Sigmoid colon (tissue), 7 donors: ENCODE results near the gene SREBF2. TPM values are rescaled to one million over a fixed set of nuclear protein-coding genes. Genes with fewer than 3 reads are reported as not detected.
A peak's percentile ranks its signal among the peaks of the same experiment; 100 is the strongest.
"Not testable (repeated sequence)": the region's sequence is repeated elsewhere in the genome, so short reads cannot be mapped to it uniquely, and the experiment has no call there.

Experiments
- DNase-seq: peaks from one replicate; pipeline ENCODE4 v3.0.0-alpha.2; 2019
- H3K27ac ChIP-seq, 4 donors: fragments of 200-600 bp; sonication (generic); one replicate each; pipeline ENCODE4 v1.5.1; 2016 to 2019; ENCODE audit warnings: mild to moderate bottlenecking in 1 of 4
- H3K27me3 ChIP-seq, 3 donors: fragments of 200-600 bp; sonication (generic); one replicate each; pipeline ENCODE4 v1.5.1; 2019; ENCODE audit warnings: mild to moderate bottlenecking in 1 of 3
- H3K36me3 ChIP-seq, 4 donors: fragments of 200-600 bp; sonication (generic); one replicate each; pipeline ENCODE4 v1.5.1; 2016 to 2019
- H3K4me1 ChIP-seq, 4 donors: fragments of 200-600 bp; sonication (generic); one replicate each; pipeline ENCODE4 v1.5.1; 2017 to 2019
- H3K4me3 ChIP-seq, 4 donors: fragments of 200-600 bp; sonication (generic); one replicate each; pipeline ENCODE4 v1.5.1; 2017 to 2019; ENCODE audit warnings: mild to moderate bottlenecking in 2 of 4, moderate library complexity in 1 of 4
- H3K9me3 ChIP-seq, 4 donors: fragments of 200-600 bp in 3 of 4; sonication (generic) in 3 of 4; one replicate each; pipeline versions ENCODE4 v1.5.1 to v1.6.1; 2013 to 2019
- EP300 ChIP-seq, 4 donors: sonication (generic); formaldehyde crosslinking; IDR thresholded peaks; one replicate each; pipeline ENCODE4 v1.6.1; 2017; ENCODE audit warnings: antibody characterized with exemption in 4 of 4
- POLR2A ChIP-seq, 2 donors: fragments of 450-650 bp; IDR thresholded peaks; one replicate each; pipeline ENCODE4 v1.6.1; 2016; ENCODE audit warnings: antibody characterized with exemption in 2 of 2, mild to moderate bottlenecking in 2 of 2, moderate library complexity in 2 of 2
- POLR2AphosphoS5 ChIP-seq, 4 donors: sonication (generic); formaldehyde crosslinking; IDR thresholded peaks; one replicate each; pipeline ENCODE4 v1.6.1; 2017; ENCODE audit warnings: antibody characterized with exemption in 4 of 4
- WGBS, 2 donors: extraction: QIAGEN DNeasy Blood & Tissue Kit; methylation state at CpG; one replicate each; pipeline ENCODE4 v1.1.7; 2013; 5-methylcytosine and 5-hydroxymethylcytosine counted together
- intact Hi-C: fragments of 100-400 bp; cut with DNase I; formaldehyde crosslinking; loops from one replicate; pipeline ENCODE4 v1.15.1; 2023
- polyA plus RNA-seq, 3 donors: library from polyadenylated mRNA; stranded (reverse); fragments of 200-250 nt; gene quantifications; one replicate each; pipeline ENCODE4 v1.2.3, GENCODE V29; 2013
- total RNA-seq, 4 donors: library from RNA; depleted of rRNA; stranded (reverse); fragments of >200 nt; gene quantifications; one replicate each; pipeline ENCODE4 v1.1.0, GENCODE V29; 2016
- TF ChIP-seq, protein P1 (sequence below), 4 experiments: fragments of 450-650 bp in 3 of 4; fragments of 200-600 bp in 1 of 4; IDR thresholded peaks; one replicate each; pipeline ENCODE4 v1.5.1; 2016 to 2019; ENCODE audit warnings: antibody characterized with exemption in 4 of 4, mild to moderate bottlenecking in 3 of 4, moderate library complexity in 2 of 4
- donor health status: healthy with polysubstance abuse.
- donor health status: Bipolar disorder and iron deficiency.
- donor health status: healthy.

Gene SREBF2
- total and polyA plus RNA-seq, 7 donors: 13.8 to 132 (median 25.3) TPM

DNA sequence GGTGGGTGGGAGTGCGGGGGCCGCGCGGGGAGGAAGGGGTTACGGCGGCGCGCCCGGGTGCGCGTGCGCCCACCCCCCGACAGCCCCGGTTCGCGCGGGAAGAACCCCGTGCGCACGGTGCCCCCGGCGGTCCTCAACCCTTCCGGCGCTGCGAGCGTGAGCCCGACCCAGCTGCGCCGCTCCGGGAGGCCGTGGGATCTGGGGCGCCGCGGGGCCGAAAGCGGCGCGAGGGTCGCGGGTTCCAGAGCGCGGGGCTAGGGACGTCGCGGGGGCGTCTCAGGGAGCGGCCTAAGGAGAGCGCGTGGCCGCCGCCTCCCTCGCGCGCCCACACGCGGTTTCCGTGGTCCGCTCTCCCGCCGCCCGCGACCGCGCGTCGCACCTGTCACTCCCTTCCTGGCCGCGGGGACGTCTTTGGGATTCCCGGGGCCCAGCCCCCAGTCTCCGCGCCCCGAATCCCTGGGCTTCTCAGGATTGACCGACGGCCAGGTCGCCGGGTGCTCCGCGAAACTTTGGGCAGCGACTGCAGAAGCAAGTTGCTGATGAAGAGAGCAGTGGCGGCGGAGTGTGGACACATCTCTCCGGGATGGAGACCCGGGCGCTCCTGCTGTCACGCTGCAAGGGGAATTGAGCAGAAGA, 582 bp downstream of the SREBF2 start:
- DNase-seq: peak; percentile 78
- Histone ChIP-seq H3K36me3 (peaks cover 0 to 18% (median 0%) of the 10 kb centered on the region in 4 donors), H3K27ac (peak overlapping the region; percentile 90 to 97 (median 92)), H3K9me3 (no peaks in the 10 kb centered on the region), H3K27me3 (no peaks in the 10 kb centered on the region), H3K4me1 (peaks cover 0 to 26% (median 17%) of the 10 kb centered on the region in 4 donors), H3K4me3 (peak overlapping the region; percentile 70 to 98 (median 95))
- intact Hi-C loops: loop anchor here (2.0 to 5.0 kb wide), 3 partner anchors 33 to 136 kb away; partner anchors contain the start of genes CCDC134, CENPM and MEI1
- TF ChIP-seq, protein P1, sequence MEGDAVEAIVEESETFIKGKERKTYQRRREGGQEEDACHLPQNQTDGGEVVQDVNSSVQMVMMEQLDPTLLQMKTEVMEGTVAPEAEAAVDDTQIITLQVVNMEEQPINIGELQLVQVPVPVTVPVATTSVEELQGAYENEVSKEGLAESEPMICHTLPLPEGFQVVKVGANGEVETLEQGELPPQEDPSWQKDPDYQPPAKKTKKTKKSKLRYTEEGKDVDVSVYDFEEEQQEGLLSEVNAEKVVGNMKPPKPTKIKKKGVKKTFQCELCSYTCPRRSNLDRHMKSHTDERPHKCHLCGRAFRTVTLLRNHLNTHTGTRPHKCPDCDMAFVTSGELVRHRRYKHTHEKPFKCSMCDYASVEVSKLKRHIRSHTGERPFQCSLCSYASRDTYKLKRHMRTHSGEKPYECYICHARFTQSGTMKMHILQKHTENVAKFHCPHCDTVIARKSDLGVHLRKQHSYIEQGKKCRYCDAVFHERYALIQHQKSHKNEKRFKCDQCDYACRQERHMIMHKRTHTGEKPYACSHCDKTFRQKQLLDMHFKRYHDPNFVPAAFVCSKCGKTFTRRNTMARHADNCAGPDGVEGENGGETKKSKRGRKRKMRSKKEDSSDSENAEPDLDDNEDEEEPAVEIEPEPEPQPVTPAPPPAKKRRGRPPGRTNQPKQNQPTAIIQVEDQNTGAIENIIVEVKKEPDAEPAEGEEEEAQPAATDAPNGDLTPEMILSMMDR (IDR thresholded peaks at IDR 0.05): no peak
- TF ChIP-seq POLR2A (IDR thresholded peaks at IDR 0.05): no peak
- TF ChIP-seq POLR2AphosphoS5 (IDR thresholded peaks at IDR 0.05): peak in 2 of 4 donors; percentile 6 to 28
- TF ChIP-seq EP300 (IDR thresholded peaks at IDR 0.05): no peak
- WGBS, 2 donors: 0 to 1% methylated on average over 86 of the region's 86 CpGs

DNA sequence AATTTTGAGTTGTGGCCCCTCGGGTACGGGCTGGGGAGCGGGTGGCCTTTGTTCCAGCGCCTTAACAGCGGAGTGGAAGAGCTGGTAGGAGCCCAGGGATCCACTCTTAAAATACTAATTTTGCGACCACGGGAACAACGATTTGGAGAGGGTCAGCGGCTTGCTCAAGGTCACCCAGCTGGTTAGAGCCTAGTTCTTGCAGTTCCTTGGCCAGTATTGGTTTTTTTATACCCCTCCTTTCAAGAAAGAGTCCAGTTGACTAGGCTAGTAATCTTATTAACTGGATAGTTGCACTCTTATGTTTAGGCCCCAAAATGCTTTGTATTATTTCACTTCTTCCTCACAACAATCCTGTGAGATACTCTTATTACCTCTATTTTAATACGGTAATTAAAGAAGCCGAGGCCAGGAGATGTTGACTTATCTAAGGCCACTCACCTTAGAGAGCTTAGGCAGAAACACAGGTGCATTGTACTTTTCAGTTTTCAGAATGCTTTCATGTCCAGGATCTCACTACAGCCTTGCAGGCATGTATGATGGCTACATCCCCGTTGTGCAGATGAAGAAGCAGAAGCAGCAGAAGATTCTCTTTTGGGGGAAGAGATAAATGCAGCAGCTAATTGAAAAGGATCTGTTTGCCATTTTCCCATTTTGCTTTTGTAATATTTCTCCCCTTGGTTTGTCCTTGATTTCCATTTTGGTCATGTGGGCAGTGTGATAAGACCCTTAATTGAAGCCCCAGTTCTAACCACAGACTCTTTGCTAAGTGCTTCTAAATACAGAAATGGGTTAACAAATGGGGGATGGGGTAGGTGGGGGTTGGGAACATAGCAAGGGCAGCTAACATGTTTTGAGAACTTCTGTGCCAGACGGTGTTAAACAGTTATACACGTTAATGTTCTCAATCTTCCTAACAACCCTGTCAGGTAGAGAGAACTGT, 1.4 kb downstream of the SREBF2 start:
- Histone ChIP-seq H3K27me3 (no peaks in the 10 kb centered on the region), H3K36me3 (peaks cover 0 to 23% (median under 1%) of the 10 kb centered on the region in 4 donors), H3K27ac (peak overlapping the region; percentile 90 to 97 (median 92)), H3K9me3 (no peaks in the 10 kb centered on the region), H3K4me1 (peaks cover 0 to 26% (median 17%) of the 10 kb centered on the region in 4 donors), H3K4me3 (peak overlapping the region; percentile 70 to 98 (median 95))
- DNase-seq: no peak
- TF ChIP-seq, protein P1 (IDR thresholded peaks at IDR 0.05): no peak
- WGBS, 2 donors: 7 to 19% methylated on average over 14 of the region's 14 CpGs
- intact Hi-C loops: loop anchor here (5.0 kb wide), 1 partner anchor 137 kb away; the partner anchor contains the start of gene MEI1

DNA sequence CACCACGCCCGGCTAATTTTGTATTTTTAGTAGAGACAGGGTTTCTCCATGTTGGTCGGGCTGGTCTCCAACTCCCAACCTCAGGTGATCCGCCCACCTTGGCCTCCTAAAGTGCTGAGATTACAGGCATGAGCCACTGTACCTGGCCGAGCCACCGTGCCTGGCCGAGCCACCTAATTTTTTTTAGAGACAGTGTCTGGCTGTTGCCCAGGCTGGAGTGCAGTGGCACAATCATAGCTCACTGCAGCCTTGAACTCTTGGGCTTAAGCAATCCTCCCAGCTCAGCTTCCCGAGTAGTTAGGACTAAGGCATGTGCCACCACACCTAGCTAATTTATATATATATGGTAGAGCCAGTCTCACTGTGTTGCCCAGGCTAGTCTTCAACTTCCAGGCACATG, 2.6 kb downstream of the SREBF2 start:
- Histone ChIP-seq H3K36me3 (peaks cover 0 to 23% (median 2%) of the 10 kb centered on the region in 4 donors), H3K4me1 (peaks cover 0 to 26% (median 17%) of the 10 kb centered on the region in 4 donors)
- H3K27ac ChIP-seq, intact Hi-C loops, H3K27me3 ChIP-seq, H3K9me3 ChIP-seq, DNase-seq, H3K4me3 ChIP-seq: not testable (repeated sequence)
- WGBS, 2 donors: 80 to 95% methylated on average over 8 of the region's 8 CpGs

DNA sequence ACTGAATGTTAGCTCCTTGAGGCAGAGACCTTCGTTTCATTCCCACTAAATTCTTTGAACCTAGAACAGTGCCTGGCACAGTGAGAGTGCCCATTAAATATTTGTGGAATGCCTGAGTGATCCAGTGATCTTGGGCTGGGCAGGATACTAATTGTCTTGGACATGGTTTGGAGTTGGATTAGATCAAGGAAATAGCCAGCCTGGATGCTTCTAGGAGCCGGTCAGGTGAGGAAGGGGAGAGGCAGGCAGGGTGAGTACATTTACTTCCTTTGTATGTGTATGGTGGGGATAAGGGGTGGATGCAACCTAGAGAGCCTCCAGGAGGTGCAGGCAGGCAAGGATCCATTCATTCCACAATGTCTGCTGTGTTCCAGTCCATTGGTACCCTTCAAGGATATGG, 3.6 kb downstream of the SREBF2 start:
- DNase-seq: no peak
- H3K36me3 ChIP-seq: peaks cover 0 to 23% (median 2%) of the 10 kb centered on the region in 4 donors
- no peaks in the 10 kb centered on the region for H3K9me3 ChIP-seq
- TF ChIP-seq, protein P1 (IDR thresholded peaks at IDR 0.05): no peak
- TF ChIP-seq EP300 (IDR thresholded peaks at IDR 0.05) (no peak), POLR2A (IDR thresholded peaks at IDR 0.05) (no peak), POLR2AphosphoS5 (IDR thresholded peaks at IDR 0.05) (no peak)
- H3K4me1 ChIP-seq: peaks cover 0 to 34% (median 24%) of the 10 kb centered on the region in 4 donors
- H3K27ac ChIP-seq: no peak overlapping the region
- 90 to 94% methylated on average over 2 of the region's 2 CpGs for WGBS, 2 donors
- no peaks in the 10 kb centered on the region for H3K27me3 ChIP-seq
- intact Hi-C loops: no loop called here
- no peak overlapping the region for H3K4me3 ChIP-seq
